ENCODE measurements around the gene IL36B. TPM values are rescaled to one million over a fixed set of nuclear protein-coding genes. Genes with fewer than 3 reads are reported as not detected.
A peak's percentile ranks its signal among the peaks of the same experiment; 100 is the strongest.

The IL36B gene
- total RNA-seq, 1 experiment from 2014 or later = not detected

DNA sequence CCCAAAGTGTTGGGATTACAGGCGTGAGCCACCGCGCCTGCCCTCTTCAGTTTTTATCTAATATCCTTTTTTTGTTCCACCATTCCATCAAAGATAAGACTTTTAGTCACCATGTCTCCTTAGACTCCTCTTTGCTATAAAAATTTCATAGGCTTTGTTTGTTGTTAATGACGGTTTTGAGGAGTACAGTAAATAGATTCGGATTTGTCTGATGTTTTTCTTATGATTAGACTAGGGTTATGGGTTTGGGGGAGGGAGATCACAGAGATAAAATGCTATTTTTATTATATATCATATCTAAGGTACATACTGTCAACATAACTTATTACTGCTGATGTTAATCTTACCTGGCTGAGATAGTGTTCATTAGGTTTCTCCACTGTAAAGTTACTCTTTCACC, 6.2 kb downstream of the IL36B start:
- intact Hi-C loops (cut with micrococcal nuclease; ENCODE audit: unreplicated experiment) = no loop called here
- no TSS peak for BruUV-seq (replicated peaks)
- H3K36me3 Mint-ChIP-seq (ENCODE audit: insufficient read depth, unreplicated experiment) = no peaks in the 10 kb centered on the region
- DNase-seq = no peak
- peaks cover 7% of the 10 kb centered on the region for H3K9me3 Mint-ChIP-seq (ENCODE audit: low read depth, unreplicated experiment)
- no peaks in the 10 kb centered on the region for H3K4me1 Mint-ChIP-seq (ENCODE audit: low read depth, unreplicated experiment)
- no peak overlapping the region for H3K27ac Mint-ChIP-seq (ENCODE audit: unreplicated experiment)
- TF ChIP-seq, protein P1, sequence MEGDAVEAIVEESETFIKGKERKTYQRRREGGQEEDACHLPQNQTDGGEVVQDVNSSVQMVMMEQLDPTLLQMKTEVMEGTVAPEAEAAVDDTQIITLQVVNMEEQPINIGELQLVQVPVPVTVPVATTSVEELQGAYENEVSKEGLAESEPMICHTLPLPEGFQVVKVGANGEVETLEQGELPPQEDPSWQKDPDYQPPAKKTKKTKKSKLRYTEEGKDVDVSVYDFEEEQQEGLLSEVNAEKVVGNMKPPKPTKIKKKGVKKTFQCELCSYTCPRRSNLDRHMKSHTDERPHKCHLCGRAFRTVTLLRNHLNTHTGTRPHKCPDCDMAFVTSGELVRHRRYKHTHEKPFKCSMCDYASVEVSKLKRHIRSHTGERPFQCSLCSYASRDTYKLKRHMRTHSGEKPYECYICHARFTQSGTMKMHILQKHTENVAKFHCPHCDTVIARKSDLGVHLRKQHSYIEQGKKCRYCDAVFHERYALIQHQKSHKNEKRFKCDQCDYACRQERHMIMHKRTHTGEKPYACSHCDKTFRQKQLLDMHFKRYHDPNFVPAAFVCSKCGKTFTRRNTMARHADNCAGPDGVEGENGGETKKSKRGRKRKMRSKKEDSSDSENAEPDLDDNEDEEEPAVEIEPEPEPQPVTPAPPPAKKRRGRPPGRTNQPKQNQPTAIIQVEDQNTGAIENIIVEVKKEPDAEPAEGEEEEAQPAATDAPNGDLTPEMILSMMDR (IDR thresholded peaks at IDR 0.05; ENCODE audit: unreplicated experiment) = no peak
- no peaks in the 10 kb centered on the region for H3K27me3 Mint-ChIP-seq (ENCODE audit: unreplicated experiment)
- CTCF ChIA-PET = no interaction called here
- no peak overlapping the region for H3K4me3 Mint-ChIP-seq (ENCODE audit: low read depth, unreplicated experiment)

DNA sequence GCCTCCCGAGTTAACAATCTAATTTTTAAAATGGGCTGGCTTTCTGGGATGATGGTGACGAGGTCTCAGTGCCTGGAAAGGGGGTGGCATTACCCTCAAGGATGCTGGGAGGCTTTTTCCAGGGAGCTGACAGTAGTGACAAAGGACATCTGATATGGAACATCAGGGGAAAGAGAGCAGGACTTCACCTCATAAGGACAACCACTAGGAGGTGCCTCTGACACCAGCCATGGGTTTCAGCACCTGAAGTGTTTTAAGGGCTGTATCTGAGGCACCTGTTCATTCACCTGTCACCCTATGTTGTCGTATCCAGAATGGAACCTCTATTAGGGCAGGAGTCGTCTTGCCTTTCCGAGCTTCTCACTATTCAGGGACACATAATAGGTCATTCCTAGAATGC, 10.8 kb downstream of the IL36B start:
- peaks cover 4% of the 10 kb centered on the region for H3K9me3 Mint-ChIP-seq (ENCODE audit: low read depth, unreplicated experiment)
- H3K27ac Mint-ChIP-seq (ENCODE audit: unreplicated experiment) = no peak overlapping the region
- H3K36me3 Mint-ChIP-seq (ENCODE audit: insufficient read depth, unreplicated experiment) = no peaks in the 10 kb centered on the region
- H3K4me3 Mint-ChIP-seq (ENCODE audit: low read depth, unreplicated experiment) = no peak overlapping the region
- intact Hi-C loops (cut with micrococcal nuclease; ENCODE audit: unreplicated experiment) = loop anchor here (2.0 kb wide), 1 partner anchor 37 kb away; no protein-coding TSS in a partner anchor
- peaks cover 28% of the 10 kb centered on the region for H3K4me1 Mint-ChIP-seq (ENCODE audit: low read depth, unreplicated experiment)
- no peaks in the 10 kb centered on the region for H3K27me3 Mint-ChIP-seq (ENCODE audit: unreplicated experiment)
- DNase-seq = peak; percentile 35
- TF ChIP-seq, protein P1 (IDR thresholded peaks at IDR 0.05; ENCODE audit: unreplicated experiment) = peak; percentile 34
- CTCF ChIA-PET = interaction anchor here (1.0 kb wide), 1 partner anchor 36 kb away, joined by 3 read pairs; no protein-coding TSS in a partner anchor
- no TSS peak for BruUV-seq (replicated peaks)

DNA sequence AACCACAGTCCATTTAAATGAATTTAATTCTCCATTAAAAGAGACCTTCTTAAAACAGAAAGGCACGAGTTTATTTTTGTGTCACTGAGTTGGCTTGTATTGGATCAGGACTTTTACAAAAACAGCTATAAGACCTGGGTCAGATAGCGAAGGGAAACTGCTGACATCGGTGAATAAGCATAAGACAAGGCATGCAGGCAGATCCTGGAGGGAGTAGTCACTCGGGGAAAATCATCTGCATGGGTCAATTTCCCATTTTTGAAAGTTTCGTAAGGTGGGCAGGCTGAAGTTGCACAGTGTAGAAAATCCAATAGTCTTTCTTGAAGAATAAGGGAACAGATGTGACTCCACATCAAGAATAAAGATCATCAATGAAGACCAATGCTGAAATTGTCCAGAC, 12.9 kb downstream of the IL36B start:
- intact Hi-C loops (cut with micrococcal nuclease; ENCODE audit: unreplicated experiment) = no loop called here
- Mint-ChIP-seq H3K4me1 (ENCODE audit: low read depth, unreplicated experiment) (peaks cover 28% of the 10 kb centered on the region), H3K4me3 (ENCODE audit: low read depth, unreplicated experiment) (no peak overlapping the region), H3K27ac (ENCODE audit: unreplicated experiment) (peak overlapping the region; percentile 8), H3K9me3 (ENCODE audit: low read depth, unreplicated experiment) (no peaks in the 10 kb centered on the region), H3K36me3 (ENCODE audit: insufficient read depth, unreplicated experiment) (no peaks in the 10 kb centered on the region), H3K27me3 (ENCODE audit: unreplicated experiment) (no peaks in the 10 kb centered on the region)
- no peak for DNase-seq
- no TSS peak for BruUV-seq (replicated peaks)
- TF ChIP-seq, protein P1 (IDR thresholded peaks at IDR 0.05; ENCODE audit: unreplicated experiment) = no peak
- CTCF ChIA-PET = no interaction called here

DNA sequence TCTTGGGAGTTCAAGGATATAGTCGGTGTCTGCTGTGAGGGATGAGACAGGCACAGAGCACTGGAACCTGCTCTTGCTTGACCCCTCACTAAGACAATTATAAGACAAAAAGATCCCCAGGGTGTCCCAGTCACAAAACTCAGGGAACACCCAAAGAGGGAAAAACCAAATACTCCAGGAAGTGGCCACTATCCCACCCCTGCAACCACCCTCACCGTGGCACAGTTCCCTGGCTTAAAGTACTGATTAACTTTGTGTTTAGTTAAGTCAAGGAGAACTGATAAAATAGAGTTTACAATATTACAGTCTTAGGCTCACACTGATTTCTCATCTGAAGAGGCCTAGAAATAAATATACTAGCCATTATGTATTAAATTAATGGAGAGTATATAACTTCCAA, 13.5 kb downstream of the IL36B start:
- TF ChIP-seq, protein P1 (IDR thresholded peaks at IDR 0.05; ENCODE audit: unreplicated experiment) = no peak
- BruUV-seq (replicated peaks) = no TSS peak
- no peak overlapping the region for H3K4me3 Mint-ChIP-seq (ENCODE audit: low read depth, unreplicated experiment)
- H3K27me3 Mint-ChIP-seq (ENCODE audit: unreplicated experiment) = no peaks in the 10 kb centered on the region
- CTCF ChIA-PET = no interaction called here
- peaks cover 28% of the 10 kb centered on the region for H3K4me1 Mint-ChIP-seq (ENCODE audit: low read depth, unreplicated experiment)
- H3K9me3 Mint-ChIP-seq (ENCODE audit: low read depth, unreplicated experiment) = no peaks in the 10 kb centered on the region
- intact Hi-C loops (cut with micrococcal nuclease; ENCODE audit: unreplicated experiment) = no loop called here
- H3K27ac Mint-ChIP-seq (ENCODE audit: unreplicated experiment) = peak overlapping the region; percentile 8
- H3K36me3 Mint-ChIP-seq (ENCODE audit: insufficient read depth, unreplicated experiment) = no peaks in the 10 kb centered on the region
- DNase-seq = peak; percentile 22
